Spleen (tissue), 3 donors: ENCODE measurements around the gene TEKT2.

Experiments
- POLR2A ChIP-seq, 3 donors: fragments of 450-650 bp; IDR thresholded peaks; one replicate each; pipeline ENCODE4 v1.5.1; 2017; ENCODE audit warnings: antibody characterized with exemption in 3 of 3, mild to moderate bottlenecking in 1 of 3
- POLR2AphosphoS5 ChIP-seq, 3 donors: sonication (generic); formaldehyde crosslinking; IDR thresholded peaks; one replicate each; pipeline ENCODE4 v1.5.1; 2017; ENCODE audit warnings: antibody characterized with exemption in 3 of 3

DNA sequence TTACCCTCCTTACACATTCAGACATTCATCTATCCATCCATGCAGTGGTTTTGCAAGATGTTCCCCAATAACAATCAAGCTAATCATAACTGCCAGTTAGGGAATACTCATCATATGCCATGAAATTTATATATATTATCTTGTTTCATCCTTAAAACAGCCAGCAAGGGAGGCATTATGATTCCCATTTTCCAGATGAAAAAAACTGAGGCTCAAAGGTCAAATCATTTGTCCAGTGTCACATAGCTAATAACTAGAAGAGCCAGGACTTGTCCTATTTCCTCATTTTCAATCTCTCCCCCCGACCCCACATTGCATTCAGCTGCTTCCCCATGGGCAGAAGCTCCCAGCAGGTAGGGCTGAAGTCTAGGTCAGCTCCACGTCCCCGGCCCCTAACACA lies 48.1 kb downstream of the TEKT2 start:
- TF ChIP-seq POLR2A (IDR thresholded peaks at IDR 0.05) (no peak), POLR2AphosphoS5 (IDR thresholded peaks at IDR 0.05) (no peak)
